Activated naive CD8-positive, alpha-beta T cell treated with anti-CD3 and anti-CD28 coated beads, Interleukin-2, amount 50 U/mL, for 16 hours (primary cell): ENCODE measurements around the gene NUP214.
"Not testable (repeated sequence)": the region's sequence is repeated elsewhere in the genome, so short reads cannot be mapped to it uniquely, and the experiment has no call there.

Experiments used
- DNase-seq: peaks from one replicate; pipeline ENCODE4 v3.0.0-alpha.2; 2020; ENCODE audit warnings: low read depth, low spot score

NUP214 gene

DNA sequence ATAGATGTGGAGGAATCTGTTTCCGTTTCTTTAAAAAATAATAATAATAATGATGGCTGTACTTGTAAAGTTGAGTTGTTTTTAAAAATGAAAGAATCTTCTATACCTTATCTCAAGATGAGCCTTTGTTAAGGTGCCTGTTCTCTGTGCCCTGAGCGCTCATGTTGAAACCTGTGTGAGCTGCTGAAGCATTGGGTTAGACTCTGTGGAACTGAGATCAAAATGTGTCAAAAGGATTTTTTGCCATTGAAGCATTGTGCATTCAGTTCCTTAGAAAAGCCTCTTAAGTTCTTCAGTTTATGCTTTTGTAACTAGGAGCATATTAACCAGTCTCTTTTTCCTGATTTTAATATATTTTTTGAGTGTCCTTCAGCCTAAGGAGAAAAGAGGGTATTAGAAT, 67.7 kb downstream of the NUP214 start:
- DNase-seq, result no peak

DNA sequence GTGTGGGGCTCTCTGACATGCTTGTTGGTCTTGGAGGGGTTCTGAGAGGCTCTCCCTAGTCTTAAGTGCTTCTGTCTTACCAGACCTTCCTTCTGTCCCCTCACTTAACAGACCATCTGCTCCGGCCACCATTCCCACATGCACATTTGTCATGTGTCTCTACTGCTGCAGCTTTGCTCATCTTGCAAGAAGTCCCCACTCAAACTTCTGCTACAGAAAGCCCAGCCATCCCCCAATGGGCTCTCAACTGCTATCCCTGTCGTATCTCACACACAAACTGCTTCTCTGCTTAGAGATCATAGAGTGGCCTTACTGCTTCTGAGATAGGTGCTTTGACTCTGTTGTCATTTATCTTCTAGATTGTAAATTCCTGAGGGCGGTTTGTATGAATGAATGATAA, 69.4 kb downstream of the NUP214 start:
- DNase-seq, result no peak

DNA sequence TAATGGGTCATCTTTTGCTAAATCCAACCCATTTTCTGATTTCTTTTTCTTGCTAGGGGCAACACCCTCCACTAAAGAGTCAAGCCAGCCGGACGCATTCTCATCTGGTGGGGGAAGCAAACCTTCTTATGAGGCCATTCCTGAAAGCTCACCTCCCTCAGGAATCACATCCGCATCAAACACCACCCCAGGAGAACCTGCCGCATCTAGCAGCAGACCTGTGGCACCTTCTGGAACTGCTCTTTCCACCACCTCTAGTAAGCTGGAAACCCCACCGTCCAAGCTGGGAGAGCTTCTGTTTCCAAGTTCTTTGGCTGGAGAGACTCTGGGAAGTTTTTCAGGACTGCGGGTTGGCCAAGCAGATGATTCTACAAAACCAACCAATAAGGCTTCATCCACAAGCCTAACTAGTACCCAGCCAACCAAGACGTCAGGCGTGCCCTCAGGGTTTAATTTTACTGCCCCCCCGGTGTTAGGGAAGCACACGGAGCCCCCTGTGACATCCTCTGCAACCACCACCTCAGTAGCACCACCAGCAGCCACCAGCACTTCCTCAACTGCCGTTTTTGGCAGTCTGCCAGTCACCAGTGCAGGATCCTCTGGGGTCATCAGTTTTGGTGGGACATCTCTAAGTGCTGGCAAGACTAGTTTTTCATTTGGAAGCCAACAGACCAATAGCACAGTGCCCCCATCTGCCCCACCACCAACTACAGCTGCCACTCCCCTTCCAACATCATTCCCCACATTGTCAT, 72.0 kb downstream of the NUP214 start:
- DNase-seq, result no peak

DNA sequence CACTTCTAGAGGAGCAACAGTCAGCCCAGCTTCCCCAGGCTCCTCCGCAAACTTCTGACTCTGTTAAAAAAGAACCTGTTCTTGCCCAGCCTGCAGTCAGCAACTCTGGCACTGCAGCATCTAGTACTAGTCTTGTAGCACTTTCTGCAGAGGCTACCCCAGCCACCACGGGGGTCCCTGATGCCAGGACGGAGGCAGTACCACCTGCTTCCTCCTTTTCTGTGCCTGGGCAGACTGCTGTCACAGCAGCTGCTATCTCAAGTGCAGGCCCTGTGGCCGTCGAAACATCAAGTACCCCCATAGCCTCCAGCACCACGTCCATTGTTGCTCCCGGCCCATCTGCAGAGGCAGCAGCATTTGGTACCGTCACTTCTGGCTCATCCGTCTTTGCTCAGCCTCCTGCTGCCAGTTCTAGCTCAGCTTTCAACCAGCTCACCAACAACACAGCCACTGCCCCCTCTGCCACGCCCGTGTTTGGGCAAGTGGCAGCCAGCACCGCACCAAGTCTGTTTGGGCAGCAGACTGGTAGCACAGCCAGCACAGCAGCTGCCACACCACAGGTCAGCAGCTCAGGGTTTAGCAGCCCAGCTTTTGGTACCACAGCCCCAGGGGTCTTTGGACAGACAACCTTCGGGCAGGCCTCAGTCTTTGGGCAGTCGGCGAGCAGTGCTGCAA, 72.8 kb downstream of the NUP214 start:
- no peak for DNase-seq

DNA sequence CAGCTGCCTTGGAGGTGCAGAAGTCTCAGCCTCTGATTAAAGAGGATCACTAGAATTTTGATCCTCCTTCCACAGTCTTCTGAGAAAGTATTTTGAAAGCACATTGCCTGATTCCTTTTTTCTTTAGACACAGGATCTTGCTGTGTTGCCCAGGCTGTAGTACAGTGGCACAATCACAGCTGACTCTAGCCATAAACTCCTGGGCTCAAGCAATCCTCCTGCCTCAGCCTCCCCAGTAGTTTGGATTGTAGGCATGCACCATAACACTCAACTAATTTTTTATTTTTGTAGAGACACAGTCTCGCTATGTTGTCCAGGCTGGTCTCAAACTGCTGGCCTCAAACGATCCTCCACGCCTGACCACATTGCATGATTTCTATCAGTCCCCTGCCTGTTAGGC, 76.5 kb downstream of the NUP214 start:
- DNase-seq, result no peak

DNA sequence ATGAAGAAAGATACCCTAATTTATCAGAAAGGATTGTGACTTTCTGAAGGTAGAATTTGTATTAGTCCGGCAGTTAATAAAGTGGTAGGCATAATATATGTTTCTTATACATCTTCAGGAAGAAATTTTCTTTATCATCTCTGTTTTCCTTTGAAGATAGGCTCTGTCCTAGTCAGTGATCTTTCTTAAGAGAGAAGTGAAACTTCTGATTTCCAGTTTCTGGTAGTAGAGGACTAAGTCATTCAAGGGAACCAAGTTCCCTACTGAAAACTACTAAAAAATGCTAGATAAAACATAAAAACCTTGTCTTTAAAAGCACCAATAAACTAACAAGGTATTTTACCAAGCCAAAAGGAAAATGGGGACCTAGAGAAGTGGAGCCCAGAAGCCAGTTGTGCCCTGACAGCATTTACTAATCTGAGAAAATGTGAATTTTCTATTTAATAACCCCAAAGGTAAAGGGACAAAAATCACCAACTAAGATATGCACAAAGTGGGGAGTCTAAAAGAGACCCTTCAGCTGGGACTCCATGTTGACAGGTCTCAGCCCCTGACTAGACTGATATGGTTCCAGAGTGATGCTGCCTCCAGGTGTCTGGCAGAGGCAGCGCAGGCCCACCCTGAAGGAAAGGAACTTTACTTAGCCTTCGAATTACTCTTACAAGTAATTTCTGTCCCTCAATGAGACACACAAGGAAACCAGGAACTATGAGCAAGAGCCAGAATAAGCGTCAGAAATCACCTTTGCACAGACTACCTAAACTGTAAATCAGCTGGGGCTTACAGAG, 78.2 kb downstream of the NUP214 start:
- DNase-seq, result no peak

DNA sequence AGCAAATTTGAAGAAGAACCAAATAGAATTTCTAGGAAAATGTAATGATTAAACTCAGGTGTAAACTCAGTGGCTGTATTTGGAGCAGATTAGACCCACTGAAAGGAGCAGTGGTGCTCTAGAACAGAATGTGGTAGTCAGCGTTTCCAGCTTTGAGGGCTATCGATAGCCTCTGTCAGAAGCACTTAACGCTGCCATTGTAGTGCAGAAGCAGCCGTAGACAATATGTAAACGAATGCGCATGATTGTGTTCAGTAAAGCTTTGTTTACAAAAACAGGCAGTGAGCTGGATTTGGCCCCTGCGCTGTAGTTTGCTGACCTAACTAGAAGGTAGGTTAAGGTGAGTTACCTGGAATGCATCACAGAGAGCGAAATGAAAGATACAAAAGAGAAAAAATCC, 78.9 kb downstream of the NUP214 start:
- DNase-seq, result no peak

DNA sequence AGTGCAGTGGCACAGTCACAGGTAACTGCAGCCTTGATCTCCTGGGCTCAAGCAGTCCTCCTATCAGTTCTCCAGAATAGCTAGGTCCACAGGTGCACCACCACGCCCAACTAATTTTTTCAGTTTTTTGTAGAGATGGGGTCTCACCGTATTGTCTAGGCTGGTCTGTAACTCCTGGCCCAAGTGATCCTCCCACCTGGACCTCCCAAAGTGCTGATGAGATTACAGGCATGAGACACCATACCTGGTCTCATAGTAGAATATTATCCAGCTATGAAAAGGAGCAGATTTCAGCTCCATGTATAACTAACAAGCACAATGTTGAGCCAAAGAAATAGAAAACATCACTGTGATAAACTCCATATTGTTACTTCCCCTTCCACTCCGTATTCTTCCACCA, 81.1 kb downstream of the NUP214 start:
- no peak for DNase-seq

DNA sequence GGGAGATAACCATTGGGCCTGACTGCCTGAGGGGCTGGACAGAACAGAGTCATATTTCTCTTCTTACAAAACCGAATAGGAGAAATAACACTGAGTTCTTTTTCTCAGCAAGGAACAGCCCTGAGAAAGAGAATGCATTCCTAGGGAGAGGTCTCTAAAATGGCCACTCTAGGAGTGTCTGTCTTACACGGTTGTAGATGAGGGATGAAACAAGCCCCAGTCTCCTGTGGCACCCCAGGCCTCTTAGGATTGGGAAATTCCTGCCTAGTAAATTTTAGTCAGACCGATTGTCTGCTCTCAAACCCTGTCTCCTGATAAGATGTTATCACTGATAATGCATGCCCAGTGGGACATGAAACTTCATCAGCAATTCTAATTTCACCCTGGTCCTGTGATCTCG, 86.5 kb downstream of the NUP214 start:
- DNase-seq, result not testable (repeated sequence)

DNA sequence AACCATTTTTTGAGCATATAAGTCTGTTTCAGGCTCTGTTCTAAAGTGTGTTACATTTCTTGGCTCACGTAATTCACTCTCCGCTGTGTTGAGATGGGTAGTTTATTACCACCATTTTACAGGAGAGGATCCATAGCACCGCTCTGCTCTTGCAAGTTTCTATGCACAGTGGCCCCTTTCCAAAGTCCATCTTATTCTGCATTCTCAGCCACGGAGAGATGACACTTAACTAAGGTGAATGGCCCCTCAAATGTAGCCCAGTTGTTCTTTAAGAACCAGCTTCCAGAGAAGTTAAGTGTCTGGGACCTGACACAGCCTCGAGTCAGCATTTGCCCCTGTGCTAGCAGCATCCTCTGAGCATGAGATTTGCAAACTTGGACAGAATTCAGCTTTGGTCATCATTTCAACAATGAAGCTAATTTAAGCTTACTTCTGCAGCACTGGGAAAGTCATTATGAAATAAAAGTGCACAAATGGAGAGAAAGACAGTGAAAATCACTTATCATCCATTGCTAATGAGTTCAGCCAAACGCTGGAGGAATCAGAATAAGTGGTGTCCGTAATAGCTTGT, 89.0 kb downstream of the NUP214 start:
- DNase-seq, result no peak

DNA sequence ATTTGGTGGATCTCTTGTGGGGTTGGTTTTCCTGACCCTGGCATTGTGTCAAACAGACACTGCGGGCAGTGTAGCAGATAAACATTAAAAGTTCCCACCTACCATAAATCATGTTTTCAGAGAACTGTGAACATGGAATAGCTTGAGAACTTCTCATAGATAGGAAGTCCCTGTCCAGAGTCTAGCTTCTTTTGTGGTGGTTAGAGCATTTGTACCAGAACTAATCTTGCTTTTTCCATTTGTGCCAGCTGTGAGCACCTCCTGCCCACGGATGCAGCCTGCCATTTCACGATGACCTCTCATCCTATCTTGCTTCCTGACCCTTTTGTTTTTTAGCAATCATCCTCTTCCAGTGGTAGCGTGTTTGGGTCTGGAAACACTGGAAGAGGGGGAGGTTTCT, 89.5 kb downstream of the NUP214 start:
- DNase-seq, result no peak

DNA sequence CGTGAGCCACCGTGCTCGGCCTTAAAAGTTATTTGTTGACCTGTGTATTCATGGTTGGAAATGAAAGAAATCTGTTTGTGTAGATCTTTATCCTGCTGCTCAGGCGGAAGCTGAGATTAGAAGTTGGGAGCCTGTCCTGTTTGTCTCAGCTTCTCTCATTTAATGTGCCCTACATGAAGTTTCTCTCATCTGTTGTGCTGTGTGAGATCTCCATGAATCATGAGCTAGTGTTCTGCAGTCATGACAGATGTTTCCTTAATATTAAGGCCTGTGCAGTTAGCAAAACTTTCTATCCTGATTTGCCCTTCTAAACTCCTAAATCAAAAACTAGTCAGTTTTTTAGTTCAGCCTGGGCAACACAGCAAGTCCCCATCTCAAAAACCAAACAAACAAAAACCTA, 91.4 kb downstream of the NUP214 start:
- no peak for DNase-seq

DNA sequence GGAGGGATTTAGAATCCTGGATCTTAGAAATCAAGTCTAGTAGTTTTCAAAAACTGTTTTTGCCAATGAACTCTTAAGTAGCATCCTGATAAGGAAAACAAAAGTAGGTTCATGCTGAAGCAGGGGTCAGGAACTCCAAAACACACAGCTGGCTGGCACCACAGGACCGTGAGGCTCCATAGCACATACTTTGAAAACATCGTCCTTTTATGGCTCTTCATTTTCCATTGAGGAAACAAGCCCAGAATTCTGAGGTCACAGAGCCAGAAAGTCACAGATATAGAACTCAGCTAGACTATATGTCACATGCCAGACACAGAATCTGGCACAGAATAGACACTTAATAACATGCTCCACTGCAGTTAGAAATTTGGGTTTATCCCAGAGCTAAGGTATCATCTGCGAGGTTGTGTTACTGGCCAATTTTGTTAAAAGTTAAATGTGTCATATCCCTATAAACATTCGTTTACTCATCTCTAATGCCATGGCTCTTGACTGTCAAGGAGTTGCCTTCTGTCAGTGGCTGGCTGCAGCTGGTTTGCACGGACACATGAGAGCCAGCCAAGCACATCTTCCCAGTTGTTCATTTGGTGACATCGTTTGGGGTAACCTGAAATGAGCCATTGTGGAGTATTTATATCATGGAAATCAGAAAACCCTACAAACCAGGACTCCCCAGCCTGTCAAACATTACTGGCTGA, 92.1 kb downstream of the NUP214 start:
- DNase-seq, result no peak

DNA sequence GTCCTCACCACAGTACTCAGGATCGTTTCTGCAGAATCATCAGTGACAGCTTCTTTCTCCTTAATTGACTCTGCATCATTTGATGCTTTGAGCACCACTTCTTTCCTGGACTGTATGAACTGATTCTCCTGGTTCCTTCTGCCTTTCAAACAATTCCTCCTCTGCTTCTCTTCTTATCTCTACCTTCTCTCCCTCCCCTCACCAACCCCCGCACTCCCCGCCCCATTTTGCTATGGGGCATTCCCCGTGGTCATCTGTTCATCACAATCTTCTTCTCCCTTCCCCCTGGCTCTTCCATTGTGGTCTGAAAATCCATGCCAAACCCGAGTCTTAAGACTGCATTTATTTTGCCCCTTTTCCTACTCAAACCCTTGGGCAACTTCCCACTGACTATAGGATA, 93.0 kb downstream of the NUP214 start:
- DNase-seq, result no peak

DNA sequence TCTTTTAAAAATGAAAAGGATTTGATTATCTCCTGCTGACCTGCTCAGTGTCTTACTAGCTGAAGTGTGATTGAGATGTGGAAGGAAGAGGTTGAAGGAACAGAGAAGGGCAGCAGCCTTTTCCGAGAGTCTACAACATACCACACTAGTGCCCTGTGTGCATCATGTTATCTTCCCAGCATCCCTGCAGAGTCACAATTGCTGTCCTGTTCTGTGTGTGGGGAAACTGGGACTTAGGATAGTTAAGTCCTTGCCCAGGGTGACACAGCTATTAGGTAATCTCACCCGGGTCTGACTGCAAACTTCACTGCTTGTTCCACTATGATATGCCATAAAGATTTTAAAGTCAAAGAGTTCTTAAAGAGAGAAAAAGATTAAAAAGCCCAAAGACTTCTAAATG, 95.1 kb downstream of the NUP214 start:
- DNase-seq, result no peak

DNA sequence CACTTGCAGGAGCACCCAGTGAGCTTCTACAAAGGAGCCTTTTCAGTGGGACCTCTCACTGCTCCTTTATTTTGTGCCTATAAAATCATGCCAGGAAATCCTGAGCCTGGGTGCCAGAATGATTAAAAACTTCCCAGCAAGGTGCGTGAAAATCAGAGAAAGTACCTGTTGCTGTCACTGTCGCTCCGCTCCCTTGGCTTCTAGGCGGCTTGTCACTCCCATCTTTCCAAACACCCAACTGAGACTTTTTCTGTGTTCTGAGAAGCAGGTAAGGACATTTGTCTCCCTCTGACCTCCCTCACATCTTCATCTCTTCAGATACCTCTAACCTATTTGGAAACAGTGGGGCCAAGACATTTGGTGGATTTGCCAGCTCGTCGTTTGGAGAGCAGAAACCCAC, 97.1 kb downstream of the NUP214 start:
- no peak for DNase-seq

DNA sequence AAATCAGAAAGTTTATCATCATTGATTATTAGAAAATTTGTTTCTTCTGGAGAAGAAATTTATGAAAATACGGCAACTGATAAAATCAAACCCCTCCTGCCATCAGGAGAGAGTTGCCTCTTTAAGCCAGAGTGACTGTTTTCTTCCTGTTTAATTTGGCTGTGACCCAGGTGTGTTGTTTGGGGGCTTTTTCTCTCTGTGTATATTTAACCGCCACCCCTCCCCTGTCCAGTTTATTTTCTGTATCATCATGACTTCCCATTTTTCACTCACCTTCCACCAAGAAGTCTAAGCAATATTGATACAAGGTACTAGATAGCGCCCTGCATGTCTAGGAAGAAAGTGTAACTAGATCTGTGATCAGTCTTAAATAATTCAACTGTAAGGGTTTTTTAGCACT, 100.8 kb downstream of the NUP214 start:
- no peak for DNase-seq

DNA sequence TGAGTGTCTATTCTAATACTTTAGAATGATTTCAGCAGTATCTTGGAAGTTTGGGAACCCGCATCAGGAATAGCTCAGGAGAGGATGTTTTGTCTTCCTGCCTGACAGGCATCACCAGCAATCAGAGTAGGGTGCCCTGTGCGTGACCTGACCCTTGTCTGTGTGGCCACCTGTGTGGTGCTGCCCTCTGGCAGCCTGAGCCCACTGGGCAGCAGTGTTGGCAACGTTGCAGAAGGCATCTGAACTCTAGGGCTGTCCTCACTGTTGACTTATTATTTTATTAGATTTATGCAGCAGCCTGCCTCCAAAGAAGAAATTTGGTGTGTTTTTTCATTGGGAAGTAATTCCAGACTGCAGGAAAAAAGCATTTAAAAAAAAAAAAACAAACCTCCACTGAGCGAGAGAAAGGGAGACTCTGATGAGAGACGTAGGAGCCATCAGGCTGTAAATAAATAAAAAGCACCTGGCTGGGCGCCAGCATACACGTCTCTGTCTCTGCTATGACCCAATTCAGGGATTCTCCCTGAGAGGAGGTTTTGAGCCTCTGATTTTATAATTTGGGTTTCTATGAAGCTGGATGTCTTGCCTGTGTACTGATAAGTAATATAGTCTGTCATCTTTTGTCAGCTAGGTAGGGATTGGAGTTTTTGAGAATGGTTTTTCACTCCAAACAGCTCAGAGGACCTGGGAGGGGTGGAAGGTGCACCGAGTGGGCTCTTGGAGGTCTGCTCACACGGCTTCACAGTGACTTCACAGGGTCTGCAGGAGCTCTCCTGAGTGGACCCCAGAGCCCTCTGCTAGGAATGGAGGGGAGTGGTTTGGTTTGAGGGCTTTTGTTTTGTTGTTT, 101.9 kb downstream of the NUP214 start:
- no peak for DNase-seq

DNA sequence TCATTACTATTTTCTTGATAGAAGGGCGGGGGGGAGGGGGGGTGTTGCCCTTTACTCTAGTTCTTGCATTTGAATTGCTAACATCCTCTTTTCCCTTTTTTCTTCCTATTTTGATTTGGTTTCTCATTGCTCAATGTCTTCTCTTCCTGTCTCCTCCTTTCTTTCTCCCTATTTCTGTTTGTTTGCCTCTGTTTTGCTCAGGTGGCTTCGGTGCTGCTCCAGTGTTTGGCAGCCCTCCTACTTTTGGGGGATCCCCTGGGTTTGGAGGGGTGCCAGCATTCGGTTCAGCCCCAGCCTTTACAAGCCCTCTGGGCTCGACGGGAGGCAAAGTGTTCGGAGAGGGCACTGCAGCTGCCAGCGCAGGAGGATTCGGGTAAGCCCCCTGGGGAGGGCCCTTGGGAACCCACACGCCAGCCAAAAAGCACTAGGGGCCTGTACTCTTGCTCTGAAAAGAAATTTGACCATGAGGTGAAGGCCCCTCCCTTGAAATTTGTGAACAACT, 102.6 kb downstream of the NUP214 start:
- no peak for DNase-seq

DNA sequence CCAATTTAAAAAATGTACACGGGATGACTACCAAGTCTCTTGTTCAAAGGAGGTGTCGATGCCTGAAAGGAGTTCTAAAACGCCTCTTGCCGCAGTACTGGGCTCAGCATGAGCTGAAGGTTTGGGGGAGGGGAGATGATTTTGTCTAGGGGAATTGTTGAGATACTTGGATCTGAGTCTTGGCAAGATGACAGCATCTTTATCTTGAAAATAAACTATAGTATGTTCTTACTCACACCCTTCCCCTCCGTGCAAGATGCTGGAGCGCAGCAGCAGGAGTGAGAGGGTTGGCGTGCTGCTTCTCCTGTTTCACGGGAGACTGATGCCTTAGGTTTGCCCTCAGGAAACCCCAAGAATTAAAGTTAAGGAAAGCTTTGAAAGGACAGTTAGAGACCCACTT, 103.6 kb downstream of the NUP214 start:
- no peak for DNase-seq

DNA sequence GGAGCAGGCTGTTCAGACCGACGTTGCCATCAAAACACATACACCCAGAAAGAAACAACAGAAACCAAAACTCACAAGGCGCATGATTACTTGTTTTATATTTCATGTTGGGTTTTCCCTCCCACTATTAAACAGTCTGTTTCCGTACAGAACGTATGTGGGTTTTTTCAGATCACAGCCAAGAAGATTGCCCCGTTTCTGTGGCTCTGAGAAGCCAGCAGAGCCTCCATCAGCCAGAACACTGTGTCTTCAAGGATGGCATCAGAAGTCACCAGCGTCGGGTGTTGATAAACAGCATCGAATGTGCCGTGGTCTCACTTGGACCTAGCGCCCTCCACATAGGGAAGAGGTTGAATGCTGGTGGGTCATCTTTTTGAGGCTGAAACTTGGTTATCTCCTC, 108.2 kb downstream of the NUP214 start:
- DNase-seq, result no peak
